H1 (cell line): ENCODE results near the gene SEC63. TPM values are rescaled to one million over a fixed set of nuclear protein-coding genes. Genes with fewer than 3 reads are reported as not detected.

ENCODE experiments used
- ASH2L ChIP-seq: fragments of 200-600, 300-600 bp; sonication (generic); IDR thresholded peaks from one replicate; pipeline ENCODE4 v1.7.1; 2017; ENCODE audit warnings: low read length
- GABPA ChIP-seq: IDR thresholded peaks from 2 replicates; pipeline ENCODE4 v1.6.1; 2011; ENCODE audit warnings: mild to moderate bottlenecking, low read length, moderate library complexity, borderline replicate concordance; ENCODE audit not compliant: insufficient read depth
- HDAC6 ChIP-seq: IDR thresholded peaks from one replicate; pipeline ENCODE4 v1.7.1; 2012; ENCODE audit warnings: low read depth, mild to moderate bottlenecking, inconsistent platforms, low read length, moderate library complexity
- RXRA ChIP-seq: IDR thresholded peaks from 2 replicates; pipeline ENCODE4 v1.6.1; 2011; ENCODE audit warnings: low read depth, mild to moderate bottlenecking, low read length, moderate library complexity; ENCODE audit not compliant: insufficient read depth
- SAP30 ChIP-seq: fragments of 300-600 bp; sonication (generic); IDR thresholded peaks from 2 replicates; pipeline ENCODE4 v1.7.1; 2012; ENCODE audit warnings: low read length, moderate library complexity, mild to moderate bottlenecking, inconsistent platforms; ENCODE audit not compliant: insufficient read depth, insufficient replicate concordance
- polyA plus RNA-seq, 7 experiments: library from polyadenylated mRNA; depleted of rRNA in 3 of 7; stranded (reverse) in 5 of 7; unstranded in 2 of 7; fragments of >200 nt in 5 of 7; fragments of 200-250 nt in 2 of 7; gene quantifications; 1 replicate in 5 of 7; 2 replicates in 1 of 7; 4 replicates in 1 of 7; pipeline versions ENCODE4 v1.2.1 to v1.2.3, GENCODE V29; 2011 to 2013; ENCODE audit warnings: missing spikeins in 2 of 7, mixed read lengths in 2 of 7
- total RNA-seq: library from RNA; stranded (reverse); fragmentation: NEBNext Ultra II Directional; extraction: Animal tissue kit (Norgen Biotek cat#: 25700); gene quantifications from 2 replicates; pipeline ENCODE4 v1.2.1, GENCODE V29; 2021

SEC63 gene
- total and polyA plus RNA-seq, 2 of the 8 experiments (the other 6 are each of a cell fraction or from before 2014, with no cell fraction given): 17.3 to 121 TPM

GRCh38 chr6:107871016-107871415 lies 87.0 kb downstream of the SEC63 start (continued):
- TF ChIP-seq SAP30: no peak
- TF ChIP-seq HDAC6: no peak
- no peak for TF ChIP-seq RXRA
- TF ChIP-seq GABPA: no peak
- no peak for TF ChIP-seq ASH2L
